ENCODE measurements around the gene POU6F2. TPM values are rescaled to one million over a fixed set of nuclear protein-coding genes. Genes with fewer than 3 reads are reported as not detected.
A peak's percentile ranks its signal among the peaks of the same experiment; 100 is the strongest.

The POU6F2 gene
- total RNA-seq, 1 donor from 2014 or later: 34.7 TPM

DNA sequence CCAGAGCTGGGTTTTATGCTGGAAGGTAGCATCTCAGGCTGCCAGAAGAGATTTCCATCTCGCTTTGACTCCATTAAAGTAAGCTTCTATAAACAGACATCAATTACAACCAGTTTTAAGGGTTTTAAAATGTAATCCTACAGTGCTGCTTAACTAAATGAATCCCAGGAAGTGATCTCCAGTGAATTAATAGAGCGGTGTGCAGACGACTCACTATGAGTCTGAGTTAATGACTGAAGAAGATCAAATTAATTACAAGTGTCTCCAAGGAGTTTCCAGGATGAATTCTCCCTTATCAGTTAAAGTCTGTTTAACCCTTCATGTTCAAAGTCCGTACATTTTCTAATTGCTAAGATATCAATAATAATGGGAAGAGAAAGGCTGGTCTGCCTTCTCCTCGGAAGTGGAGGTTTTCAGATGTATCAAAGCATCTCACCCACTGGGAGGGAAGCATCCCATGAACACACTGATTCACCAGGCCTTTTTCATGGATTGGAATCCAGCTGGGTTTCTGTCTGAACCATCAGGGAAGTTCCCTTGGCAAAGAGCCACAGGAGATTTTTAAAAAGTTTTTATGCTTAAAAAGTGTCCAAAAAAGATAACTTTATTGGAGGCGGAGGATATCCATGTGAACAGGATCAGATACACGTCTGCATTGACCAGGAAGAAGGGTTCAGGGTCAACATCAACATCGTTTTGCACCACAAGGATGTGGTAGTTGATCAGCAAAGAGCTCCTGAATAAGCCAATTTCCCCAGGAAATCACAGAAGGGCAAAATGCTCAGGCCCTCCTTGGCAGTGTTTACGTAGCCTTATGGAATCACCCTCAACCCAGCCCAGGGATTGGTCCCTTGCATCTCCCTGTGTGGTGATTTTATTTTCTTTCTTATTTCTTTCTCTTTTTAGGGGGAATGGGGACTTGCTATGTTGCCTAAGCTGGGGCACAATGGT, 288.2 kb downstream of the POU6F2 start:
- Mint-ChIP-seq H3K36me3 (ENCODE audit: unreplicated experiment) (no peaks in the 10 kb centered on the region), H3K9me3 (ENCODE audit: unreplicated experiment) (no peaks in the 10 kb centered on the region), H3K27me3 (ENCODE audit: unreplicated experiment) (no peaks in the 10 kb centered on the region), H3K4me3 (ENCODE audit: unreplicated experiment) (no peak overlapping the region), H3K27ac (ENCODE audit: unreplicated experiment) (no peak overlapping the region), H3K4me1 (ENCODE audit: low read depth, unreplicated experiment) (peaks cover 11% of the 10 kb centered on the region)
- no peak for DNase-seq
- no peak for TF ChIP-seq CTCF (IDR thresholded peaks at IDR 0.05; ENCODE audit: partially characterized antibody, unreplicated experiment)

DNA sequence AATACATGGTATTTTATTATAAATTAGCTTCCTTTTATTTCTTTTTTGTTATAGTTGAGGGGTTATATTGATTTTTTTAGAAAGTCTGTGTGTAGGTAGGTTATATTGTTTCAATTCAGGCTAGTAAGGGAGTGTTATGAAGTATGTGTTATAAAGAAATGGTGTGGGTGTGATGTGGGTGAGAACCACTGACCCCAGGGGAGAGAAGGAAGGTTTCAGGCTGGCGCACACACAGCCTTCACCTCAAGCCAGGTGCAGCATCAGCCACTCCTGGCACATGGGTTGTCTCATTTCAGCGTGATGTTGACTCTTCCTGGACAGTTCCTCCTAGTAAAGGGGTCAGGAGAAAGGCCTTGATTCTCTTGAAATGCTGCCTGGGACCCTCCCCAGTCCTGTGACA, 291.3 kb downstream of the POU6F2 start:
- no peak for DNase-seq
- Mint-ChIP-seq H3K4me3 (ENCODE audit: unreplicated experiment) (no peak overlapping the region), H3K36me3 (ENCODE audit: unreplicated experiment) (no peaks in the 10 kb centered on the region), H3K4me1 (ENCODE audit: low read depth, unreplicated experiment) (peaks cover 13% of the 10 kb centered on the region), H3K27ac (ENCODE audit: unreplicated experiment) (no peak overlapping the region), H3K27me3 (ENCODE audit: unreplicated experiment) (no peaks in the 10 kb centered on the region), H3K9me3 (ENCODE audit: unreplicated experiment) (no peaks in the 10 kb centered on the region)
- no peak for TF ChIP-seq CTCF (IDR thresholded peaks at IDR 0.05; ENCODE audit: partially characterized antibody, unreplicated experiment)

DNA sequence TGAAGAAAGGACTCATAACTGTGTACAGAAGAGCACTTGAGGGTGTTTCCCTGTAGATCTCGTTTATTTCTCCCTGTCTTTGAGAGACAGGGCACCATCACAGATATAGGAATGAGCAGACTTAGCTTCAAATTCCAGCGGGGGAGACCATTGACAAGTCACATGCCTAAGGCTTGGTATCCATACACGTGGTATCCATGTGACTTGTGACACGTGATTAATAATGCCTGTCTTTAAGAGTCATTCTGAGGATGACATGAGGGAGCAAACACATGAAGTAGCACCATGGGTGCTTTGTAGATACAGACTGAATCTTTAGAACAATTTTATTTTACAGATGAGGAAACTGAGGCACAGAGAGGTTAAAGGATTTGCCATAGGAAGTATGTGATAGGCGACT, 292.3 kb downstream of the POU6F2 start:
- no peak overlapping the region for H3K27ac Mint-ChIP-seq (ENCODE audit: unreplicated experiment)
- H3K4me1 Mint-ChIP-seq (ENCODE audit: low read depth, unreplicated experiment): peaks cover 13% of the 10 kb centered on the region
- no peak for TF ChIP-seq CTCF (IDR thresholded peaks at IDR 0.05; ENCODE audit: partially characterized antibody, unreplicated experiment)

GRCh38 chr7:39271402-39271801, 293.7 kb downstream of the POU6F2 start:
- Mint-ChIP-seq H3K9me3 (ENCODE audit: unreplicated experiment) (no peaks in the 10 kb centered on the region), H3K4me1 (ENCODE audit: low read depth, unreplicated experiment) (peaks cover 8% of the 10 kb centered on the region), H3K4me3 (ENCODE audit: unreplicated experiment) (no peak overlapping the region), H3K27me3 (ENCODE audit: unreplicated experiment) (no peaks in the 10 kb centered on the region), H3K27ac (ENCODE audit: unreplicated experiment) (no peak overlapping the region), H3K36me3 (ENCODE audit: unreplicated experiment) (no peaks in the 10 kb centered on the region)
- no peak for TF ChIP-seq CTCF (IDR thresholded peaks at IDR 0.05; ENCODE audit: partially characterized antibody, unreplicated experiment)
- peak; percentile 38 for DNase-seq

More for the DNA sequence above, 292.3 kb downstream of the POU6F2 start:
- Mint-ChIP-seq H3K9me3 (ENCODE audit: unreplicated experiment) (no peaks in the 10 kb centered on the region), H3K36me3 (ENCODE audit: unreplicated experiment) (no peaks in the 10 kb centered on the region), H3K27me3 (ENCODE audit: unreplicated experiment) (no peaks in the 10 kb centered on the region), H3K4me3 (ENCODE audit: unreplicated experiment) (no peak overlapping the region)
- no peak for DNase-seq

DNA sequence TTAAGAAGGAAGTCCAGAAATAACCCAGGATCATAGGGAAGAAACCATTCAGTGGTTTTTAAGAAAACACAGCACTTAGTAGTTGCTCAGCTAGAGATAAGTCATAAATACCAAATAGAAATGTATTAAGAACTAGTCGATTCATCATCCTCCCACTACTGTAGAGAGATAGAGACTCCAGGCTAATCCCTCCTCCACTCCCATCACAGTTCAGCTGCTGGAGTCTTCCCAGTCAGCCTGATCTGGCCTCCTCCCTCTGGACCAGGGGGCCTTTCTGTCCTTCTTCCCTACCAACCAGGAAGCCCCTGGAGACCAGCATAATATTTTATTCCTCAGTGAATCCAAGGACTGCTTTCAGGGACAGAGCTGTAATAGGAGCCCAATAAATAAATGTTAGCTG, 294.4 kb downstream of the POU6F2 start:
- no peak for DNase-seq
- no peak for TF ChIP-seq CTCF (IDR thresholded peaks at IDR 0.05; ENCODE audit: partially characterized antibody, unreplicated experiment)

More for the DNA sequence above, 294.4 kb downstream of the POU6F2 start:
- no peaks in the 10 kb centered on the region for H3K9me3 Mint-ChIP-seq (ENCODE audit: unreplicated experiment)
- no peak overlapping the region for H3K27ac Mint-ChIP-seq (ENCODE audit: unreplicated experiment)
- no peaks in the 10 kb centered on the region for H3K36me3 Mint-ChIP-seq (ENCODE audit: unreplicated experiment)
- H3K4me1 Mint-ChIP-seq (ENCODE audit: low read depth, unreplicated experiment): peaks cover 8% of the 10 kb centered on the region
- H3K27me3 Mint-ChIP-seq (ENCODE audit: unreplicated experiment): no peaks in the 10 kb centered on the region
- H3K4me3 Mint-ChIP-seq (ENCODE audit: unreplicated experiment): no peak overlapping the region
